ENCODE data around the gene SLC1A1.
"Not testable (repeated sequence)": the region's sequence is repeated elsewhere in the genome, so short reads cannot be mapped to it uniquely, and the experiment has no call there.

SLC1A1 gene

DNA sequence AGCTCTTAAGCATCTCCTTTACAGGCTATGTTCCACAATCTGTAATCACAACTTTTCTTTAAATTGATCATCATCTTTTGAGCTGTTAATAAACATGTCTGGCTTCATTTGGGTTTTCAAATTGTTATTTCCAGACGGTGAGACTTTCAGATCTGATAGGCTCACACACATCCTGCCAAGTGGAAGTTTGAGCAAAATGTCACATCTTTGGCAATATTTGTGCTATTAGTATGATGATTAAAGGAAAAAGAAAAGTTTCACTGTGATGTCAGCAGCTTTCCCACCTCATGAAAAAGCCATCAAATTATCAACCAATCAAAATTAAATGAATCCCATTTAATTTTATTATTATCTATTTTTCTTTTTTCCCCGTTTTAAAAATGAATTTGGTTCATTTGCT, 29.8 kb downstream of the SLC1A1 start:
- no peak overlapping the region for H3K4me3 ChIP-seq (ENCODE audit: low read length)
- no peak for TF ChIP-seq CTCF (conservative IDR thresholded peaks at IDR 0.05; ENCODE audit: low read depth, low read length)
- no peak for DNase-seq (ENCODE audit: low read depth)

GRCh38 chr9:4530375-4530774, 40.1 kb downstream of the SLC1A1 start:
- no peak overlapping the region for H3K4me3 ChIP-seq (ENCODE audit: low read length)
- DNase-seq (ENCODE audit: low read depth) = no peak
- TF ChIP-seq CTCF (conservative IDR thresholded peaks at IDR 0.05; ENCODE audit: low read depth, low read length) = no peak

DNA sequence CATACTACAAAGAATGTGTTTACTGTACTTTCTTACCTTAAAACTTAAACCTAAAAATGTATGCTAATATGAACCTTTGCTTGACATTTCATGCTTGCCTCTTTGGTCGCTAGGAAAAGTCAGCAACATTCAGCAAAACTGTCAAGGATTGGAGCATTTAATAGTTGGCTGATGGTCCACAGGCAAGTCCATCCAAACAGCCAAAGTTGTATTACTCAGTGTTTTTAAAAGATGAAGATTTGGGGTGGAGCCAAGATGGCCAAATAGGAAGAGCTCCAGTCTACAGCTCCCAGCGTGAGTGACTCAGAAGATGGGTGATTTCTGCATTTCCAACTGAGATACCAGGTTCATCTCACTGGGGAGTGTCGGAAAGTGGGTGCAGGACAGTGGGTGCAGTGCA, 40.6 kb downstream of the SLC1A1 start:
- H3K4me3 ChIP-seq (ENCODE audit: low read length); DNase-seq (ENCODE audit: low read depth): not testable (repeated sequence)

GRCh38 chr9:4531355-4531754, 41.1 kb downstream of the SLC1A1 start:
- DNase-seq (ENCODE audit: low read depth); H3K4me3 ChIP-seq (ENCODE audit: low read length): not testable (repeated sequence)

DNA sequence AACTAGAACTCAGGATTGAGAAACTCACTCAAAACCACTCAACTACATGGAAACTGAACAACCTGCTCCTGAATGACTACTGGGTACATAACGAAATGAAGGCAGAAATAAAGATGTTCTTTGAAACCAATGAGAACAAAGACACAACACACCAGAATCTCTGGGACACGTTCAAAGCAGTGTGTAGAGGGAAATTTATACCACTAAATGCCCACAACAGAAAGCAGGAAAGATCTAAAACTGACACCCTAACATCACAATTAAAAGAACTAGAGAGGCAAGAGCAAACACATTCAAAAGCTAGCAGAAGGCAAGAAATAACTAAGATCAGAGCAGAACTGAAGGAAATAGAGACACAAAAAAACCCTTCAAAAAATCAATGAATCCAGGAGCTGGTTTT, 43.6 kb downstream of the SLC1A1 start:
- not testable (repeated sequence) for H3K4me3 ChIP-seq (ENCODE audit: low read length); DNase-seq (ENCODE audit: low read depth)

DNA sequence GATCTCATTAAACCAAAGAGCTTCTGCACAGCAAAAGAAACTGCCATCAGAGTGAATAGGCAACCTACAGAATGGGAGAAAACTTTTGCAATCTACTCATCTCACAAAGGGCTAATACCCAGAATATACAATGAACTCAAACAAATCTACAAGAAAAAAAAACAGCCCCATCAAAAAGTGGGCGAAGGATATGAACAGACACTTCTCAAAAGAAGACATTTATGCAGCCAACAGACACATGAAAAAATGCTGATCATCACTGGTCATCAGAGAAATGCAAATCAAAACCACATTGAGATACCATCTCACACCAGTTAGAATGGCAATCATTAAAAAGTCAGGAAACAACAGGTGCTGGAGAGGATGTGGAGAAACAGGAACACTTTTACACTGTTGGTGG, 45.9 kb downstream of the SLC1A1 start:
- not testable (repeated sequence) for DNase-seq (ENCODE audit: low read depth); H3K4me3 ChIP-seq (ENCODE audit: low read length)

GRCh38 chr9:4537581-4537980, 47.3 kb downstream of the SLC1A1 start:
- peak; percentile 27 for DNase-seq (ENCODE audit: low read depth)
- TF ChIP-seq CTCF (conservative IDR thresholded peaks at IDR 0.05; ENCODE audit: low read depth, low read length) = no peak
- H3K4me3 ChIP-seq (ENCODE audit: low read length) = no peak overlapping the region

- no peak for DNase-seq (ENCODE audit: low read depth)
- no peak overlapping the region for H3K4me3 ChIP-seq (ENCODE audit: low read length)
- no peak for TF ChIP-seq CTCF (conservative IDR thresholded peaks at IDR 0.05; ENCODE audit: low read depth, low read length)
Measured at GRCh38 chr9:4538107-4538506, 47.8 kb downstream of the SLC1A1 start.

DNA sequence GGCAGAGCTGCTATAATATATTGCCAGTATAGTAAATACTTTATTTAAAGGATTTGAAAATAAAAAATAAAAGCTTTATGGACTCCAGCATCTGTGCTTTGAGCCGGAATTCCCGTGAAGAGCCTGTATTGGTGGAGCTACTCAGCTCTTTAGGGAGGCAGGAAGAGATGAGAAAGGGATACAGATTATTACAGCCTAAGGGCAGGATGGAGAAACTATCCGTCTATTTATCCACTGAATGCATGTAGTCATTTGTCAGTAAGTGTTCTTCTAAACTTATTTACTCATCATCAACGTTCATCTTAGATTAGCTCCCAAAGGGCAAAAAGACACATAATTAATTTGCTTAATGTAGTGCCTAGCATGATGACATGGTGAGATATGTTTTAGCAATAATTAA, 48.4 kb downstream of the SLC1A1 start:
- no peak for DNase-seq (ENCODE audit: low read depth)

More for the DNA sequence above, 48.4 kb downstream of the SLC1A1 start:
- no peak overlapping the region for H3K4me3 ChIP-seq (ENCODE audit: low read length)
- TF ChIP-seq CTCF (conservative IDR thresholded peaks at IDR 0.05; ENCODE audit: low read depth, low read length) = no peak
